Cardiac muscle cell (in vitro differentiated cells and primary cell): ENCODE measurements around the gene ARL15. TPM values are rescaled to one million over a fixed set of nuclear protein-coding genes. Genes with fewer than 3 reads are reported as not detected.

Experiments
- DNase-seq, 2 donors: peaks; one replicate each; pipeline versions ENCODE4 v3.0.0 to v3.0.0-alpha.2; 2010 to 2017; ENCODE audit warnings: low read depth in 1 of 2, low spot score in 1 of 2
- H3K27ac ChIP-seq: fragments of 200-600 bp; sonication (generic); 2 replicates; pipeline ENCODE4 v1.5.1; 2016
- H3K27me3 ChIP-seq: fragments of 200-600 bp; sonication (generic); 2 replicates; pipeline ENCODE4 v1.6.0; 2016; ENCODE audit warnings: control low read depth
- H3K36me3 ChIP-seq: fragments of 200-600 bp; sonication (generic); 2 replicates; pipeline ENCODE4 v1.5.1; 2016; ENCODE audit warnings: control low read depth
- H3K4me1 ChIP-seq: fragments of 200-600 bp; sonication (generic); 2 replicates; pipeline ENCODE4 v1.8.1; 2017; ENCODE audit warnings: low read depth, mild to moderate bottlenecking, mixed run types
- H3K4me3 ChIP-seq: fragments of 200-600 bp; sonication (generic); 2 replicates; pipeline ENCODE4 v1.5.1; 2016; ENCODE audit warnings: mild to moderate bottlenecking
- H3K9me3 ChIP-seq: fragments of 200-600 bp; sonication (generic); 2 replicates; pipeline ENCODE4 v1.5.1; 2017; ENCODE audit warnings: low read depth, mild to moderate bottlenecking, control low read depth
- polyA plus RNA-seq: library from polyadenylated mRNA; unstranded; fragments of >200 nt; fragmentation: Nextera tagmentation; extraction: Ambion mirVana; gene quantifications from 2 replicates; pipeline ENCODE4 v1.2.1, GENCODE V29; 2016
- total RNA-seq: library from RNA; depleted of rRNA; stranded (reverse); fragments of >200 nt; gene quantifications from 2 replicates; pipeline ENCODE4 v1.2.3, GENCODE V29; 2016
- TF ChIP-seq, protein P1 (sequence below): IDR thresholded peaks from 2 replicates; pipeline ENCODE4 v1.5.1; 2012; ENCODE audit warnings: low read depth, mild to moderate bottlenecking, low read length

Gene ARL15
- total and polyA plus RNA-seq, 2 experiments from 2014 or later, result 23.2 to 27.4 TPM

DNA sequence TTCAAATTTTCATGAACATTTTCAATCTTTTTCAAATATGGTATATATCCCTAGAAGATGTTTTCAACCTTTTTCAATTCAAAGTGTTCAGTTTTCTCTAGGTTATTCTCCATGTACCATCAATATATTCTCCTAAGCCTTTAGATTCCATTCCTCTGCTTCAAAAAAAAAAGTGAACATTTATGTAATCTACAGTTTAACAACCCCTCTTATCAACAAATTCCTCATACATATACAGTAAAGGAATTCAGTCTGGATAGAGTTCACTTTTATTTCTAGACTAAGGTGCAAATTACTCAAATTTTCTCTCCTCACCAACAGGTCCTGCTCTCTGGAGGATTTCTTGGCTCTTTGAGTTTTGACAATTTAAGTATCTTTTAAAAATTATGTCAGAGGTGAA, 150.0 kb downstream of the ARL15 start:
- no peak for DNase-seq
- Histone ChIP-seq H3K9me3 (no peaks in the 10 kb centered on the region), H3K27ac (peak overlapping the region; percentile 74), H3K4me1 (peaks cover 22% of the 10 kb centered on the region), H3K36me3 (no peaks in the 10 kb centered on the region), H3K27me3 (no peaks in the 10 kb centered on the region), H3K4me3 (no peak overlapping the region)
- TF ChIP-seq, protein P1, sequence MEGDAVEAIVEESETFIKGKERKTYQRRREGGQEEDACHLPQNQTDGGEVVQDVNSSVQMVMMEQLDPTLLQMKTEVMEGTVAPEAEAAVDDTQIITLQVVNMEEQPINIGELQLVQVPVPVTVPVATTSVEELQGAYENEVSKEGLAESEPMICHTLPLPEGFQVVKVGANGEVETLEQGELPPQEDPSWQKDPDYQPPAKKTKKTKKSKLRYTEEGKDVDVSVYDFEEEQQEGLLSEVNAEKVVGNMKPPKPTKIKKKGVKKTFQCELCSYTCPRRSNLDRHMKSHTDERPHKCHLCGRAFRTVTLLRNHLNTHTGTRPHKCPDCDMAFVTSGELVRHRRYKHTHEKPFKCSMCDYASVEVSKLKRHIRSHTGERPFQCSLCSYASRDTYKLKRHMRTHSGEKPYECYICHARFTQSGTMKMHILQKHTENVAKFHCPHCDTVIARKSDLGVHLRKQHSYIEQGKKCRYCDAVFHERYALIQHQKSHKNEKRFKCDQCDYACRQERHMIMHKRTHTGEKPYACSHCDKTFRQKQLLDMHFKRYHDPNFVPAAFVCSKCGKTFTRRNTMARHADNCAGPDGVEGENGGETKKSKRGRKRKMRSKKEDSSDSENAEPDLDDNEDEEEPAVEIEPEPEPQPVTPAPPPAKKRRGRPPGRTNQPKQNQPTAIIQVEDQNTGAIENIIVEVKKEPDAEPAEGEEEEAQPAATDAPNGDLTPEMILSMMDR, result no peak

DNA sequence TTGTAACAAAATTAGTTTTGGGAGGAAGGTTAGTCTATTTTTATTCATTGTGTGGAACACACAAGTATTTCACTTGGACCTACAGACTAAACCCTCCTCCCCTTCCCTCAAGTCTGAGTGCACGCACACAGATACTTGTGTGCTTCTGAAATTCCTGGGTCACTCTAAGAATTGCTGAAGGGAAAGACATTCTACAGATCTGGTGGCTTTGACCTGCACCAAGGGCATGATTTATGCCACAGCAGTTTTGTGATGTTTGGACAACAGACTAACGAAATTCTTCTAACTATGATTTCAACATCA, 150.5 kb downstream of the ARL15 start:
- TF ChIP-seq, protein P1, result no peak
- DNase-seq, result peak in 1 of 2 donors; percentile 69

DNA sequence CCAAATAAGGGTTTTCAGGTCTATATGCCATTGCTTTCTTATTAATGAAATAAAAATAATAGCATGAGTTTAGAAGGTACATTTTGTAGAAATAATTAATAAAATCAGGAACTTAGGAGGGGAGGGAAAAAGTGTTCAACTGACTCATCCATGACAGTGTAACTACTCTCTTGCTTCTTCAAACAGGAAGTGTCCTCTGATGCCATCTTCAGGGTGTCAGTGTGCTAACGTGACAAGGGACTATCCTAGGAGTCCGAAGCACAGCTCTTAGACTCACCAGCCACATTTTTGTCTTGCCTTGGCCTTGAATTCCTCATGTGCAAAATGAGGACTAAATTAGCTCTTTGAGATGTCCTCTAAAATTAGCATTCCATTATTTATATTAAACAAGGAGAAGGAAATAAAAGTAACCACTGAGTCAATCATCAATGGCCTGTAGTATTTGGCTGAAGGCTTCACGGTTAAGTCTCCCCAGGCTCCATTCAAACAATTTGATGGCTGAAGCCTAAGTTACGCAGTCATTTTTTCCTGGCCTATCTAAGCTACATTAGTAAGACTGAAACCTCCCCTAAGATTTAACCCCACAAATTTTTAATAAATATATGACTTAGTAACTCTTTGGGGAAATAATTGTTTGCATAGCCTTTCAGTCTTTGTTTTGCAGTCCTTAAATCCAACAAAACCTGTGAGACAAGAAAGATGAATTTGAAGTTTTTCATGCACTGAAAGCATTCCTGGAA, 151.1 kb downstream of the ARL15 start:
- TF ChIP-seq, protein P1, result no peak
- H3K27me3 ChIP-seq, result no peaks in the 10 kb centered on the region
- no peaks in the 10 kb centered on the region for H3K9me3 ChIP-seq
- no peak overlapping the region for H3K4me3 ChIP-seq
- H3K27ac ChIP-seq, result peak overlapping the region; percentile 74
- H3K36me3 ChIP-seq, result no peaks in the 10 kb centered on the region
- DNase-seq, result no peak
- peaks cover 22% of the 10 kb centered on the region for H3K4me1 ChIP-seq

More for the DNA sequence above, 150.5 kb downstream of the ARL15 start:
- Histone ChIP-seq H3K27ac (peak overlapping the region; percentile 74), H3K36me3 (no peaks in the 10 kb centered on the region), H3K9me3 (no peaks in the 10 kb centered on the region), H3K4me3 (no peak overlapping the region), H3K4me1 (peaks cover 22% of the 10 kb centered on the region), H3K27me3 (no peaks in the 10 kb centered on the region)

DNA sequence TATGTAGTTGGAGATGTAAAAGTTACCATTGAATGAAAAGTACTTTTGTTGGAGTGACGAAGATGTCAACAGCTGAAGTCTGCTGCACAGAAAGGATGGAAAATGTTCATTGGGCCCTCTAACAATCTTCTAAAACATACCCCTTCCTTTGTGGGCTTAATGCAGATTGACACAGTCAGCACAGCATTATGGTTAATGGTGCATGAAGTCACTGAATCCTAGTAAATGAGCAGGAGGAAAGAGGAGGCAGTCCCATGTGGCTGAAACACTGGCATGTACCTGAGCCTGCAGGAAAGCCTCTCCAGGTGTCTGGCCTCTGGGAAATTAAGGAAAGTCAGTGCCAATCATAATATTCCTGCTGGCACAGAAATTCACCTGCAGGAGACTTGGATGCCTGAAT, 153.8 kb downstream of the ARL15 start:
- Histone ChIP-seq H3K36me3 (no peaks in the 10 kb centered on the region), H3K4me3 (no peak overlapping the region), H3K9me3 (no peaks in the 10 kb centered on the region), H3K27me3 (no peaks in the 10 kb centered on the region), H3K27ac (no peak overlapping the region), H3K4me1 (peaks cover 29% of the 10 kb centered on the region)
- DNase-seq, result no peak
- TF ChIP-seq, protein P1, result no peak

DNA sequence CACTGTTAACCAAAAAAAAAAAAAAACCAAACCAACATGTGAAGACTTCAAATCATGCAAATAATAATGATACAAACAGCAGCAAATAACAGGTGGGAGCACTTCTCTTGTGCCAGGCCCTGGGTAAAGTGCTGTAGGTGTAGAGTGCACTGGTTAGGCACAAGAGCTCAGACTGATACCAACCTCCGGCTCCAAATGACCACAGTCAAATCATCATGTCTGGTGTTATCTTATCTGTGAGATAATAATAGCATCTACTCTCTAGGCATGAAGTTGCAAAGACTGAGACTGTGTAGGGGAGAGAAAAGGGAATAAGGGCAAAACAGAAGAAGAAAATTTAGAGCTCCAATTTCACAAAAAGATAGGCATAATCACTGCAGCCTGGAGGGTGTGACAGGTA, 159.5 kb downstream of the ARL15 start:
- no peak overlapping the region for H3K4me3 ChIP-seq

More for the DNA sequence above, 159.5 kb downstream of the ARL15 start:
- DNase-seq, result no peak
- Histone ChIP-seq H3K36me3 (no peaks in the 10 kb centered on the region), H3K4me1 (peaks cover 55% of the 10 kb centered on the region), H3K9me3 (no peaks in the 10 kb centered on the region), H3K27me3 (no peaks in the 10 kb centered on the region), H3K27ac (peak overlapping the region; percentile 87)
- TF ChIP-seq, protein P1, result no peak
